Neural cell (in vitro differentiated cells): ENCODE measurements around the gene SUSD2.

Experiments
- EP300 ChIP-seq: fragments of 450-650 bp; conservative IDR thresholded peaks from 2 replicates; pipeline ENCODE4 v1.6.1; 2014; ENCODE audit warnings: antibody characterized with exemption, mild to moderate bottlenecking, moderate library complexity; ENCODE audit not compliant: poor library complexity, severe bottlenecking
- EZH2 ChIP-seq: fragments of 200-600, 300-800 bp; shearing (Covaris generic), sonication (generic); IDR thresholded peaks from 2 replicates; pipeline ENCODE4 v1.6.1; 2014; ENCODE audit warnings: antibody characterized with exemption, low read length, borderline replicate concordance, mild to moderate bottlenecking; ENCODE audit not compliant: insufficient read depth, poor library complexity, severe bottlenecking
- MXI1 ChIP-seq: fragments of 450-650 bp; conservative IDR thresholded peaks from 2 replicates; pipeline ENCODE4 v1.6.1; 2014; ENCODE audit warnings: antibody characterized with exemption, mild to moderate bottlenecking; ENCODE audit not compliant: poor library complexity, severe bottlenecking
- POLR2AphosphoS5 ChIP-seq: IDR thresholded peaks from 2 replicates; pipeline ENCODE4 v1.6.1; 2012
- RAD21 ChIP-seq: fragments of 450-650 bp; conservative IDR thresholded peaks from 2 replicates; pipeline ENCODE4 v1.6.1; 2014; ENCODE audit warnings: antibody characterized with exemption, mild to moderate bottlenecking, moderate library complexity
- TAF1 ChIP-seq: IDR thresholded peaks from 2 replicates; pipeline ENCODE4 v1.6.1; 2012; ENCODE audit warnings: low read depth
- TF ChIP-seq, protein P1 (sequence below): fragments of 450-650 bp; IDR thresholded peaks from 2 replicates; pipeline ENCODE4 v1.5.1; 2014; ENCODE audit warnings: antibody characterized with exemption, mild to moderate bottlenecking, moderate library complexity; ENCODE audit not compliant: poor library complexity, severe bottlenecking
- TF ChIP-seq, protein P2 (sequence below): IDR thresholded peaks from 2 replicates; pipeline ENCODE4 v1.6.1; 2012; ENCODE audit warnings: borderline replicate concordance

GRCh38 chr22:24191381-24191841, 10.1 kb downstream of the SUSD2 start:
- TF ChIP-seq, protein P1, sequence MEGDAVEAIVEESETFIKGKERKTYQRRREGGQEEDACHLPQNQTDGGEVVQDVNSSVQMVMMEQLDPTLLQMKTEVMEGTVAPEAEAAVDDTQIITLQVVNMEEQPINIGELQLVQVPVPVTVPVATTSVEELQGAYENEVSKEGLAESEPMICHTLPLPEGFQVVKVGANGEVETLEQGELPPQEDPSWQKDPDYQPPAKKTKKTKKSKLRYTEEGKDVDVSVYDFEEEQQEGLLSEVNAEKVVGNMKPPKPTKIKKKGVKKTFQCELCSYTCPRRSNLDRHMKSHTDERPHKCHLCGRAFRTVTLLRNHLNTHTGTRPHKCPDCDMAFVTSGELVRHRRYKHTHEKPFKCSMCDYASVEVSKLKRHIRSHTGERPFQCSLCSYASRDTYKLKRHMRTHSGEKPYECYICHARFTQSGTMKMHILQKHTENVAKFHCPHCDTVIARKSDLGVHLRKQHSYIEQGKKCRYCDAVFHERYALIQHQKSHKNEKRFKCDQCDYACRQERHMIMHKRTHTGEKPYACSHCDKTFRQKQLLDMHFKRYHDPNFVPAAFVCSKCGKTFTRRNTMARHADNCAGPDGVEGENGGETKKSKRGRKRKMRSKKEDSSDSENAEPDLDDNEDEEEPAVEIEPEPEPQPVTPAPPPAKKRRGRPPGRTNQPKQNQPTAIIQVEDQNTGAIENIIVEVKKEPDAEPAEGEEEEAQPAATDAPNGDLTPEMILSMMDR: no peak
- TF ChIP-seq POLR2AphosphoS5 (no peak), TAF1 (no peak), EZH2 (no peak), EP300 (no peak), RAD21 (no peak), MXI1 (no peak)
- TF ChIP-seq, protein P2, sequence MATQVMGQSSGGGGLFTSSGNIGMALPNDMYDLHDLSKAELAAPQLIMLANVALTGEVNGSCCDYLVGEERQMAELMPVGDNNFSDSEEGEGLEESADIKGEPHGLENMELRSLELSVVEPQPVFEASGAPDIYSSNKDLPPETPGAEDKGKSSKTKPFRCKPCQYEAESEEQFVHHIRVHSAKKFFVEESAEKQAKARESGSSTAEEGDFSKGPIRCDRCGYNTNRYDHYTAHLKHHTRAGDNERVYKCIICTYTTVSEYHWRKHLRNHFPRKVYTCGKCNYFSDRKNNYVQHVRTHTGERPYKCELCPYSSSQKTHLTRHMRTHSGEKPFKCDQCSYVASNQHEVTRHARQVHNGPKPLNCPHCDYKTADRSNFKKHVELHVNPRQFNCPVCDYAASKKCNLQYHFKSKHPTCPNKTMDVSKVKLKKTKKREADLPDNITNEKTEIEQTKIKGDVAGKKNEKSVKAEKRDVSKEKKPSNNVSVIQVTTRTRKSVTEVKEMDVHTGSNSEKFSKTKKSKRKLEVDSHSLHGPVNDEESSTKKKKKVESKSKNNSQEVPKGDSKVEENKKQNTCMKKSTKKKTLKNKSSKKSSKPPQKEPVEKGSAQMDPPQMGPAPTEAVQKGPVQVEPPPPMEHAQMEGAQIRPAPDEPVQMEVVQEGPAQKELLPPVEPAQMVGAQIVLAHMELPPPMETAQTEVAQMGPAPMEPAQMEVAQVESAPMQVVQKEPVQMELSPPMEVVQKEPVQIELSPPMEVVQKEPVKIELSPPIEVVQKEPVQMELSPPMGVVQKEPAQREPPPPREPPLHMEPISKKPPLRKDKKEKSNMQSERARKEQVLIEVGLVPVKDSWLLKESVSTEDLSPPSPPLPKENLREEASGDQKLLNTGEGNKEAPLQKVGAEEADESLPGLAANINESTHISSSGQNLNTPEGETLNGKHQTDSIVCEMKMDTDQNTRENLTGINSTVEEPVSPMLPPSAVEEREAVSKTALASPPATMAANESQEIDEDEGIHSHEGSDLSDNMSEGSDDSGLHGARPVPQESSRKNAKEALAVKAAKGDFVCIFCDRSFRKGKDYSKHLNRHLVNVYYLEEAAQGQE: no peak
